Measurements from ENCODE around the gene ZNF487. TPM values are rescaled to one million over a fixed set of nuclear protein-coding genes. Genes with fewer than 3 reads are reported as not detected.

The ZNF487 gene
- total and polyA plus RNA-seq, 2 of the 13 experiments (the other 11 are each of a cell fraction or from before 2014, with no cell fraction given) = 7.4 to 8.8 TPM

DNA sequence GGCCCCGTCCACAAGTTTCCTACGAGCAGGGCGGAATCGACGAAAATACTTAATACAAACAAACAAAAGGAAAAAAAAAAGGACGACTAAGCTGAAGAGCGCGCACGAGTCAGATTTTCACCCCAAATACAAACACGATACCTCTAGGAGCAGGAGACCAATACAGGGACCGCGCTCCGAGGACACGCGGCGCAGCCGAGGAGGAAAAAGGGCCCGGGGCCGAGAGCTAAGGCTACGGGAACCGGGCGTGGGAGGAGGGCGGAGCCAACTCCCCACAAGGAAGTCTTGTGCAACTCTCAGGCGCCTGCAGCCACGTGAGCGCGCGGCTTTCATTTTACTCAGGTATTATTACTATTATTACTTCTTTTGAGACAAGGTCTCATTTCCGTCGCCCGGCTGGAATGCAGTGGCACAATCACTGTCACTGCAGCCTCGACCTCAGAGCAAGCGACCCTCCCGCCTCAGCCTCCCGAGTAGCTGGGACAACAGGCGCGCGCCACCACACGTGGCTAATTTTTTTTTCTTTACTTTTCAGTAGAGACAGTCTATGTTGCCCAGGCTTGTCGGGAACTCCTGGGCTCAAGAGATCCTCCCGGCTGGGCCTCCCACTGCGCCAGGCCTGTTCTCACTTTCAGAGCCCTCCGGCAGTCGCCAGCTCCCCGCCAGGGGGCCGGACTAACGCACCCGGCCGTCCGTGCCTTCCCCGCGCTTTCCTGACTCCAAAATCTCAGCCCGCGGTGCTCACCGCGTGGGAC is 29.2 kb upstream of the ZNF487 start (continued):
- TF ChIP-seq GABPA (IDR thresholded peaks at IDR 0.05; ENCODE audit: low read depth, low read length) = no peak
- TF ChIP-seq GABPA (CRISPR knock-in tag; IDR thresholded peaks at IDR 0.05; ENCODE audit: low read depth) = peak; percentile 43; the same call in 1 of the 2 replicates
- no peak for TF ChIP-seq RARG (CRISPR knock-in tag; IDR thresholded peaks at IDR 0.05; ENCODE audit: low read depth)
- TF ChIP-seq MAFF (IDR thresholded peaks at IDR 0.05; ENCODE audit: low read depth, low read length) = no peak
- TF ChIP-seq HNRNPL (IDR thresholded peaks at IDR 0.05; ENCODE audit: low read depth, low read length) = 0 out of 2 replicates have a peak, but pooled peaks have one; percentile 16
- TF ChIP-seq NR2F6 (IDR thresholded peaks at IDR 0.05) = no peak
- peak; percentile 61; the same call in 1 of the 2 replicates for TF ChIP-seq NR2F6 (CRISPR knock-in tag; IDR thresholded peaks at IDR 0.05)
- TF ChIP-seq RORA (CRISPR knock-in tag; IDR thresholded peaks at IDR 0.05) = no peak
- no peak for TF ChIP-seq CHD4 (IDR thresholded peaks at IDR 0.05; ENCODE audit: borderline replicate concordance, low read length)
- TF ChIP-seq ATF1 (CRISPR knock-in tag; IDR thresholded peaks at IDR 0.05) = no peak
- TF ChIP-seq, protein P1, sequence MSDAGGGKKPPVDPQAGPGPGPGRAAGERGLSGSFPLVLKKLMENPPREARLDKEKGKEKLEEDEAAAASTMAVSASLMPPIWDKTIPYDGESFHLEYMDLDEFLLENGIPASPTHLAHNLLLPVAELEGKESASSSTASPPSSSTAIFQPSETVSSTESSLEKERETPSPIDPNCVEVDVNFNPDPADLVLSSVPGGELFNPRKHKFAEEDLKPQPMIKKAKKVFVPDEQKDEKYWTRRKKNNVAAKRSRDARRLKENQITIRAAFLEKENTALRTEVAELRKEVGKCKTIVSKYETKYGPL (CRISPR knock-in tag; IDR thresholded peaks at IDR 0.05) = no peak
- no peak for TF ChIP-seq ATM (IDR thresholded peaks at IDR 0.05; ENCODE audit: borderline replicate concordance)
- no peak; the same call in 1 of the 2 replicates for TF ChIP-seq MAZ (IDR thresholded peaks at IDR 0.05; ENCODE audit: borderline replicate concordance, low read depth, low read length)
- no peak; the same call in 1 of the 2 replicates for TF ChIP-seq MAZ (CRISPR knock-in tag; IDR thresholded peaks at IDR 0.05; ENCODE audit: low read depth)
- TF ChIP-seq, protein P2, sequence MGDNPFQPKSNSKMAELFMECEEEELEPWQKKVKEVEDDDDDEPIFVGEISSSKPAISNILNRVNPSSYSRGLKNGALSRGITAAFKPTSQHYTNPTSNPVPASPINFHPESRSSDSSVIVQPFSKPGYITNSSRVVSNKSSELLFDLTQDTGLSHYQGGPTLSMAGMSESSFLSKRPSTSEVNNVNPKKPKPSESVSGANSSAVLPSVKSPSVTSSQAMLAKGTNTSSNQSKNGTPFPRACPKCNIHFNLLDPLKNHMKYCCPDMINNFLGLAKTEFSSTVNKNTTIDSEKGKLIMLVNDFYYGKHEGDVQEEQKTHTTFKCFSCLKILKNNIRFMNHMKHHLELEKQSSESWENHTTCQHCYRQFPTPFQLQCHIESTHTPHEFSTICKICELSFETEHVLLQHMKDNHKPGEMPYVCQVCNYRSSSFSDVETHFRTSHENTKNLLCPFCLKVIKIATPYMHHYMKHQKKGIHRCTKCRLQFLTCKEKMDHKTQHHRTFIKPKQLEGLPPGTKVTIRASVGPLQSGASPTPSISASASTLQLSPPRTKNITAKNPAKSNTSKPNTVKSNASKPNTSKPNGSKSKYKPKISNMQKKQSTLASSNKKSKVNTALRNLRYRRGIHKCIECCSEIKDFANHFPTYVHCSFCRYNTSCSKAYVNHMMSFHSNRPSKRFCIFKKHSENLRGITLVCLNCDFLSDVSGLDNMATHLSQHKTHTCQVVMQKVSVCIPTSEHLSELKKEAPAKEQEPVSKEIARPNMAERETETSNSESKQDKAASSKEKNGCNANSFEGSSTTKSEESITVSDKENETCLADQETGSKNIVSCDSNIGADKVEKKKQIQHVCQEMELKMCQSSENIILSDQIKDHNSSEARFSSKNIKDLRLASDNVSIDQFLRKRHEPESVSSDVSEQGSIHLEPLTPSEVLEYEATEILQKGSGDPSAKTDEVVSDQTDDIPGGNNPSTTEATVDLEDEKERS (CRISPR knock-in tag; IDR thresholded peaks at IDR 0.05) = 0 out of 2 replicates have a peak, but pooled peaks have one; percentile 60
- TF ChIP-seq, protein P3, sequence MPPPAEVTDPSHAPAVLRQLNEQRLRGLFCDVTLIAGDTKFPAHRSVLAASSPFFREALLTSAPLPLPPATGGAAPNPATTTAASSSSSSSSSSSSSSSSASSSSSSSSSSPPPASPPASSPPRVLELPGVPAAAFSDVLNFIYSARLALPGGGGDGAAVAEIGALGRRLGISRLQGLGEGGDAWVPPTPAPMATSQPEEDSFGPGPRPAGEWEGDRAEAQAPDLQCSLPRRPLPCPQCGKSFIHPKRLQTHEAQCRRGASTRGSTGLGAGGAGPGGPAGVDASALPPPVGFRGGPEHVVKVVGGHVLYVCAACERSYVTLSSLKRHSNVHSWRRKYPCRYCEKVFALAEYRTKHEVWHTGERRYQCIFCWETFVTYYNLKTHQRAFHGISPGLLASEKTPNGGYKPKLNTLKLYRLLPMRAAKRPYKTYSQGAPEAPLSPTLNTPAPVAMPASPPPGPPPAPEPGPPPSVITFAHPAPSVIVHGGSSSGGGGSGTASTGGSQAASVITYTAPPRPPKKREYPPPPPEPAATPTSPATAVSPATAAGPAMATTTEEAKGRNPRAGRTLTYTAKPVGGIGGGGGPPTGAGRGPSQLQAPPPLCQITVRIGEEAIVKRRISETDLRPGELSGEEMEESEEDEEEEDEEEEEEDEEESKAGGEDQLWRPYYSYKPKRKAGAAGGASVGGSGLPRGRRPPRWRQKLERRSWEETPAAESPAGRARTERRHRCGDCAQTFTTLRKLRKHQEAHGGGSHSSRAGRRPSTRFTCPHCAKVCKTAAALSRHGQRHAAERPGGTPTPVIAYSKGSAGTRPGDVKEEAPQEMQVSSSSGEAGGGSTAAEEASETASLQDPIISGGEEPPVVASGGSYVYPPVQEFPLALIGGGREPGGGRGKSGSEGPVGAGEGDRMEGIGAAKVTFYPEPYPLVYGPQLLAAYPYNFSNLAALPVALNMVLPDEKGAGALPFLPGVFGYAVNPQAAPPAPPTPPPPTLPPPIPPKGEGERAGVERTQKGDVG (CRISPR knock-in tag; IDR thresholded peaks at IDR 0.05; ENCODE audit: borderline replicate concordance) = no peak
- TF ChIP-seq FOXO1 (CRISPR knock-in tag; IDR thresholded peaks at IDR 0.05) = no peak
- TF ChIP-seq RFX3 (CRISPR knock-in tag; IDR thresholded peaks at IDR 0.05) = no peak
- no peak for TF ChIP-seq MIER2 (CRISPR knock-in tag; IDR thresholded peaks at IDR 0.05)
- TF ChIP-seq ZNF780A (CRISPR knock-in tag; IDR thresholded peaks at IDR 0.05) = no peak
- peak; percentile 72; the same call in 1 of the 2 replicates for TF ChIP-seq KLF12 (CRISPR knock-in tag; IDR thresholded peaks at IDR 0.05; ENCODE audit: borderline replicate concordance)
- TF ChIP-seq, protein P4, sequence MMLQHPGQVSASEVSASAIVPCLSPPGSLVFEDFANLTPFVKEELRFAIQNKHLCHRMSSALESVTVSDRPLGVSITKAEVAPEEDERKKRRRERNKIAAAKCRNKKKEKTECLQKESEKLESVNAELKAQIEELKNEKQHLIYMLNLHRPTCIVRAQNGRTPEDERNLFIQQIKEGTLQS (CRISPR knock-in tag; IDR thresholded peaks at IDR 0.05) = 0 out of 2 replicates have a peak, but pooled peaks have one; percentile 12
- TF ChIP-seq, protein P5, sequence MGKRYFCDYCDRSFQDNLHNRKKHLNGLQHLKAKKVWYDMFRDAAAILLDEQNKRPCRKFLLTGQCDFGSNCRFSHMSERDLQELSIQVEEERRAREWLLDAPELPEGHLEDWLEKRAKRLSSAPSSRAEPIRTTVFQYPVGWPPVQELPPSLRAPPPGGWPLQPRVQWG (CRISPR knock-in tag; IDR thresholded peaks at IDR 0.05; ENCODE audit: borderline replicate concordance, low read depth) = no peak

Measured in HepG2 (cell line).